NCI-H510A treated with DMSO at 0.1 percent for 48 hours (cell line): Measurements from ENCODE around the gene LLCFC1.

Experiments used
- DNase-seq: peaks from one replicate; lab custom pipeline; 2025; lab: John Stamatoyannopoulos, UW

The LLCFC1 gene

GRCh38 chr7:142939226-142939910, at the start of gene LLCFC1:
LLCFC1 (plus strand) TSS chr7:142939484; CDS start chr7:142939622, 138 bp downstream.
- no peak for DNase-seq

- no peak for DNase-seq
Measured at GRCh38 chr7:142889816-142890215, 49.5 kb upstream of the LLCFC1 start.

GRCh38 chr7:142890874-142891485, 48.3 kb upstream of the LLCFC1 start:
- no peak for DNase-seq

- no peak for DNase-seq
Measured at GRCh38 chr7:142891490-142892082, 47.7 kb upstream of the LLCFC1 start.

- no peak for DNase-seq
Measured at GRCh38 chr7:142892951-142893350, 46.3 kb upstream of the LLCFC1 start.

GRCh38 chr7:142894112-142894984, 44.9 kb upstream of the LLCFC1 start:
- no peak for DNase-seq

GRCh38 chr7:142894985-142895593, 44.2 kb upstream of the LLCFC1 start:
- no peak for DNase-seq

GRCh38 chr7:142896151-142896550, 43.1 kb upstream of the LLCFC1 start:
- no peak for DNase-seq

GRCh38 chr7:142896741-142897379, 42.4 kb upstream of the LLCFC1 start:
- no peak for DNase-seq

GRCh38 chr7:142897691-142898090, 41.6 kb upstream of the LLCFC1 start:
- no peak for DNase-seq

GRCh38 chr7:142898377-142899170, 40.7 kb upstream of the LLCFC1 start:
- no peak for DNase-seq

- DNase-seq, result no peak
Measured at GRCh38 chr7:142899661-142900060, 39.6 kb upstream of the LLCFC1 start.

GRCh38 chr7:142901426-142902259, 37.6 kb upstream of the LLCFC1 start:
- no peak for DNase-seq

GRCh38 chr7:142904128-142904527, 35.2 kb upstream of the LLCFC1 start:
- no peak for DNase-seq

- DNase-seq, result no peak
Measured at GRCh38 chr7:142905759-142906158, 33.5 kb upstream of the LLCFC1 start.

- DNase-seq, result no peak
Measured at GRCh38 chr7:142906643-142907042, 32.6 kb upstream of the LLCFC1 start.

GRCh38 chr7:142908290-142908689, 31.0 kb upstream of the LLCFC1 start:
- no peak for DNase-seq

GRCh38 chr7:142908921-142909890, 30.1 kb upstream of the LLCFC1 start:
- DNase-seq, result no peak

GRCh38 chr7:142910031-142910433, 29.3 kb upstream of the LLCFC1 start:
- no peak for DNase-seq
